ENCODE results near the gene TNFAIP2. TPM values are rescaled to one million over a fixed set of nuclear protein-coding genes. Genes with fewer than 3 reads are reported as not detected.

The TNFAIP2 gene
- total RNA-seq, 4 donors from 2014 or later = 25.1 to 76.3 (median 52.7) TPM

DNA sequence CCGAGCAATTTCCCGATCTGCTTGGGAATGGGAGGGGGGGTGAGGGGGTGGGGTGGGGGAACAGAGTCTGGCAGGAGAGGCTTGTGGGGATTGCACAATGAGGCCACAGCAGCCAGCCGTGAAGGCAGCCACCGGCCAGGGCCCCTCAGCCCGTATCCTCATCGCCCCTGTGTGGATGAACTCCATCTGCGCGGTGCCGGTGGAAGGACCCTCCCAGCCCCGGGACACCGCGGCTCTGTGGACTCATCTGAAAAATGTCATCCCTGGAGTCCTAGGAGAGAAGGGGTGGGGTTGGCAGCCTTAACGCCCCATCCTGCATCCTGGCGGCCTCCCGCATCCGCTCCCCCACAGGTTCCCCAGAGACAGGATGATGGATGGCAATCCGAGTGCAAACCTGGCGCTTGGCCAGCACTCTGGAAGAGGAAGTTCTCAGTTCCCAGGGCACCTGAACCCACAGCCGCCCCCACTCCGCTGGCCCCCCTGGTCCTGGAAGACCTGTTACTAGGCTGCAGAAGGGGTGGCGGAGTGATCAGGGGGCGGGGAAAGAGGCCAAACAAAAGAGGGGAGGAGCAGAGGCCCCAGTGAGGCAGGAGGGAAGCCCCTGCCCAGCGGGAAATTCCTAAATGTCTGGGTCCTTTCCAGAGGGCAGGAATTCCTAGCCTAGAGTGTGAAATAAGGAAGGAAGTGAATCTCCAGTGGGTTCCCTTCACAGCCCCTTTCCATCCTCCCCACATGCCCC, 1.2 kb upstream of the TNFAIP2 start:
- H3K4me3 ChIP-seq = peak overlapping the region in 1 of 4 donors; percentile 21
- intact Hi-C loops (cut with DNase I; ENCODE audit: low total_unique reads) (no loop called here), in situ Hi-C loops (cut with MboI; ENCODE audit: low pct_ligation_motif_present in 1 of 4, low pct_unique_long_range_greater_than_20kb in 1 of 4, low sequenced_read_pairs in 3 of 4) (no loop called here)
- peak; percentile 77 for DNase-seq
- peak overlapping the region; percentile 81 to 87 (median 86) for H3K27ac ChIP-seq
- H3K36me3 ChIP-seq = no peaks in the 10 kb centered on the region
- H3K27me3 ChIP-seq = peaks cover 42% of the 10 kb centered on the region
- H3K4me1 ChIP-seq = peaks cover 25 to 74% (median 53%) of the 10 kb centered on the region in 4 donors
- TF ChIP-seq, protein P1, sequence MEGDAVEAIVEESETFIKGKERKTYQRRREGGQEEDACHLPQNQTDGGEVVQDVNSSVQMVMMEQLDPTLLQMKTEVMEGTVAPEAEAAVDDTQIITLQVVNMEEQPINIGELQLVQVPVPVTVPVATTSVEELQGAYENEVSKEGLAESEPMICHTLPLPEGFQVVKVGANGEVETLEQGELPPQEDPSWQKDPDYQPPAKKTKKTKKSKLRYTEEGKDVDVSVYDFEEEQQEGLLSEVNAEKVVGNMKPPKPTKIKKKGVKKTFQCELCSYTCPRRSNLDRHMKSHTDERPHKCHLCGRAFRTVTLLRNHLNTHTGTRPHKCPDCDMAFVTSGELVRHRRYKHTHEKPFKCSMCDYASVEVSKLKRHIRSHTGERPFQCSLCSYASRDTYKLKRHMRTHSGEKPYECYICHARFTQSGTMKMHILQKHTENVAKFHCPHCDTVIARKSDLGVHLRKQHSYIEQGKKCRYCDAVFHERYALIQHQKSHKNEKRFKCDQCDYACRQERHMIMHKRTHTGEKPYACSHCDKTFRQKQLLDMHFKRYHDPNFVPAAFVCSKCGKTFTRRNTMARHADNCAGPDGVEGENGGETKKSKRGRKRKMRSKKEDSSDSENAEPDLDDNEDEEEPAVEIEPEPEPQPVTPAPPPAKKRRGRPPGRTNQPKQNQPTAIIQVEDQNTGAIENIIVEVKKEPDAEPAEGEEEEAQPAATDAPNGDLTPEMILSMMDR (IDR thresholded peaks at IDR 0.05) = no peak
- TF ChIP-seq POLR2AphosphoS5 (IDR thresholded peaks at IDR 0.05) = peak in 2 of 3 donors; percentile 59 to 64
- no peaks in the 10 kb centered on the region for H3K9me3 ChIP-seq
- WGBS, 2 donors (ENCODE audit: low coverage in 1 of 2) = 14% methylated on average over 21 of the region's 23 CpGs; no CpG with 5 or more reads in 1 of the 2 donors

DNA sequence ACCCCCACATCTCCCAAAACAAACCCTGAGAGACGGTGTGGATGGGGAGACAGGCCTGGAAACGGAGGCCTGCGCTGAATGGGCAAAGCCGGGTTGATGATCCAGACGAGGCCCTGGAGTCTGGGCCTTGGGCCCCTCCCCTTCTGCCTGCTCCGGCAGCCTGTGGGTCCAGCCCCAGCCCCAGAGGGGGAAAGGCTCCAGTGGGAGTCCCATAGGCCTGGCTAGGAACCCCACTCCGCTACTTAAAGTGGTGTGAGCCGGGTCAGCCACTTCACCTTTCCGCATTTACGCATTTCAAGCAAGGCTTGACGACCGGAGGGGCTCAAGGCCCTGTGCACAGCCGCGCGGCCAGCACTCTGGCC, 695 bp upstream of the TNFAIP2 start:
- H3K27ac ChIP-seq = peak overlapping the region; percentile 81 to 87 (median 86)
- no peak for DNase-seq
- intact Hi-C loops (cut with DNase I; ENCODE audit: low total_unique reads) = no loop called here
- H3K36me3 ChIP-seq = no peaks in the 10 kb centered on the region
- peak overlapping the region in 3 of 4 donors; percentile 38 to 58 (median 50) for H3K4me3 ChIP-seq
- peaks cover 28 to 78% (median 57%) of the 10 kb centered on the region in 4 donors for H3K4me1 ChIP-seq
- in situ Hi-C loops (cut with MboI; ENCODE audit: low pct_ligation_motif_present in 1 of 4, low pct_unique_long_range_greater_than_20kb in 1 of 4, low sequenced_read_pairs in 3 of 4) = no loop called here
- TF ChIP-seq, protein P1 (IDR thresholded peaks at IDR 0.05) = no peak
- TF ChIP-seq EP300 (IDR thresholded peaks at IDR 0.05; ENCODE audit: low read depth) (no peak), POLR2A (IDR thresholded peaks at IDR 0.05) (no peak), POLR2AphosphoS5 (IDR thresholded peaks at IDR 0.05) (no peak)
- no peaks in the 10 kb centered on the region for H3K9me3 ChIP-seq
- 33% methylated on average over 15 of the region's 15 CpGs; no CpG with 5 or more reads in 1 of the 2 donors for WGBS, 2 donors (ENCODE audit: low coverage in 1 of 2)
- peaks cover 42% of the 10 kb centered on the region for H3K27me3 ChIP-seq

DNA sequence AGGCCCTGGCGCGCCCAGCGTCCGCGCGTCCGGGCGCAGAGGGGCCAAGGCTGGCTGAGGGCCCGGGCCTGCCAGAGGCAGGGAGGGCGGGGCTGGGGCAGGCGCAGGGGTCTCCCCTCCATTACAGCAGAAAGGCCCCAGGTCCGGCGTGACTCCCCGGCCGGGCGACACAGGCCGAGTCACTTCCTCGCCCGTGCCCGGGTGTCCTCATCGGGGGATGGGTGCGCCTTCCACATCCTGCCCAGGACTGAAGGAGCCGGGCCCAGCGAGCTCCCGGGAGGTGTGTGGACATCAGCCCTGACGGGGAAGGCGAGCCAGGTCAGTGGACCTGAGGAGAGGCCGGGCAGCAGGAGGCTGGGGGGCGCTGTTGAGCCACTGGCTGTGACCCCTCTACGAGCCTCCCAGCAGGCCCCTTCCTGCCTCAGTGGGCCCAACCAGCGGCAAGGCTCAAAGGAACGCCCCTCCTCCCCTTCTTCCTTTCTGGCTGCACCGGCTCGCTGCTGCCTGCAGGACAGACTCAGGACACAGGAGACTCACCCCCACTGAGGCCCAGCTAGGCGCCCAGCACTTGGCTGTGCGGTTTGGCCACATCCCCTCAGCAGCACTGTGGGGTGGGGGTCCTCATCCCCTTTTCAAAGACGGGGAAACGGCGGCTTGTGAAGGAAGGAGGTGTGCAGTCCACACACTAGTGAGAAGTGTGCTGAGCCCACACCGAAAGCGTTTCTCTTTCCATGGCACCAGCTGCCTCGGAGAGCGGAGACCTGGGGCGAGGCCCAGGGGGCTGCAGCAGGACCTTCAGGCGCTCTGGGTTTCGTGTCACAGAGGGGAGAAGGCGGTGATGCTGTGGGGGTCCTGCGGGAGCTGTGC, 606 bp downstream of the TNFAIP2 start:
- no peak for DNase-seq
- intact Hi-C loops (cut with DNase I; ENCODE audit: low total_unique reads) (no loop called here), in situ Hi-C loops (cut with MboI; ENCODE audit: low pct_ligation_motif_present in 1 of 4, low pct_unique_long_range_greater_than_20kb in 1 of 4, low sequenced_read_pairs in 3 of 4) (no loop called here)
- Histone ChIP-seq H3K36me3 (no peaks in the 10 kb centered on the region), H3K9me3 (no peaks in the 10 kb centered on the region), H3K4me1 (peaks cover 23 to 80% (median 55%) of the 10 kb centered on the region in 4 donors), H3K4me3 (peak overlapping the region; percentile 20 to 58 (median 44)), H3K27me3 (peaks cover 49% of the 10 kb centered on the region), H3K27ac (peak overlapping the region; percentile 81 to 87 (median 86))
- TF ChIP-seq EP300 (IDR thresholded peaks at IDR 0.05; ENCODE audit: low read depth) (no peak), POLR2A (IDR thresholded peaks at IDR 0.05) (no peak)
- TF ChIP-seq, protein P1 (IDR thresholded peaks at IDR 0.05) = peak in 2 of 5 experiments; percentile 7 to 23
- WGBS, 2 donors (ENCODE audit: low coverage in 1 of 2) = 0 to 42% methylated on average over 1 to 21 of the region's 48 CpGs

DNA sequence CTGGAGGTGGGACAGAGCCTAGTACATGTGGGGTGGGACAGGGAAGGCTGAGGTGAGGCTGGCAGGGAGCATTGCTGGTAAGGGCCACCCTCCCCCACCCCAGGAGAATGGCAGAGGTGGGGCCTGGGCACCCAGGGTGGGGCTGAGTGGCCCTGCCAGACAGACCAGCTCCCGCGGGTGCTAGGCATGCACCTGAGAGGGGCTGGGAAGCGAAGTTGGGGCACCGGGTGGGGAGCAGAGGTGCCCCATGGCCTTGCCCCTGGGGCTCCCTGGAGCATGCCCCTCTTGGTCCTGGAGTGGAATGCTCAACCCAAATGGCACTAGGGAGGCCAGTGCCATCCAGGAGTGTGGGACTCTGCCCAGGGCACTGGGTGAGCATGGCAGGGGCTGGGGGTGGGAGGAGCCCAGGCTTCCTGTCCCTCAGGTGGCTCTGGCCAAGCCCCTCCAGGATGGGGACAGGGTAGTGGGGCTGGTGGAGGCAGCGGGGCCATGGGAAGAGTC, 1.3 kb downstream of the TNFAIP2 start:
- Histone ChIP-seq H3K4me3 (peak overlapping the region in 3 of 4 donors; percentile 38 to 58 (median 50)), H3K4me1 (peaks cover 23 to 84% (median 55%) of the 10 kb centered on the region in 4 donors), H3K36me3 (no peaks in the 10 kb centered on the region), H3K27me3 (peaks cover 52% of the 10 kb centered on the region), H3K9me3 (no peaks in the 10 kb centered on the region), H3K27ac (peak overlapping the region in 3 of 4 donors; percentile 81 to 86 (median 85))
- in situ Hi-C loops (cut with MboI; ENCODE audit: low pct_ligation_motif_present in 1 of 4, low pct_unique_long_range_greater_than_20kb in 1 of 4, low sequenced_read_pairs in 3 of 4) (no loop called here), intact Hi-C loops (cut with DNase I; ENCODE audit: low total_unique reads) (no loop called here)
- TF ChIP-seq EP300 (IDR thresholded peaks at IDR 0.05; ENCODE audit: low read depth) = no peak
- TF ChIP-seq POLR2AphosphoS5 (IDR thresholded peaks at IDR 0.05) = no peak
- no peak for TF ChIP-seq POLR2A (IDR thresholded peaks at IDR 0.05)
- DNase-seq = no peak
- 88% methylated on average over 4 of the region's 5 CpGs; no CpG with 5 or more reads in 1 of the 2 donors for WGBS, 2 donors (ENCODE audit: low coverage in 1 of 2)

Data from transverse colon (tissue), 4 donors.